ENCODE measurements around the gene PLXDC2.
"Not testable (repeated sequence)": the region's sequence is repeated elsewhere in the genome, so short reads cannot be mapped to it uniquely, and the experiment has no call there.

The PLXDC2 gene

GRCh38 chr10:20034732-20035131 lies 218.5 kb downstream of the PLXDC2 start:
- FAIRE-seq (no peak), DNase-seq (ENCODE audit: insufficient read length, low spot score) (no peak)
- TF ChIP-seq, protein P1, sequence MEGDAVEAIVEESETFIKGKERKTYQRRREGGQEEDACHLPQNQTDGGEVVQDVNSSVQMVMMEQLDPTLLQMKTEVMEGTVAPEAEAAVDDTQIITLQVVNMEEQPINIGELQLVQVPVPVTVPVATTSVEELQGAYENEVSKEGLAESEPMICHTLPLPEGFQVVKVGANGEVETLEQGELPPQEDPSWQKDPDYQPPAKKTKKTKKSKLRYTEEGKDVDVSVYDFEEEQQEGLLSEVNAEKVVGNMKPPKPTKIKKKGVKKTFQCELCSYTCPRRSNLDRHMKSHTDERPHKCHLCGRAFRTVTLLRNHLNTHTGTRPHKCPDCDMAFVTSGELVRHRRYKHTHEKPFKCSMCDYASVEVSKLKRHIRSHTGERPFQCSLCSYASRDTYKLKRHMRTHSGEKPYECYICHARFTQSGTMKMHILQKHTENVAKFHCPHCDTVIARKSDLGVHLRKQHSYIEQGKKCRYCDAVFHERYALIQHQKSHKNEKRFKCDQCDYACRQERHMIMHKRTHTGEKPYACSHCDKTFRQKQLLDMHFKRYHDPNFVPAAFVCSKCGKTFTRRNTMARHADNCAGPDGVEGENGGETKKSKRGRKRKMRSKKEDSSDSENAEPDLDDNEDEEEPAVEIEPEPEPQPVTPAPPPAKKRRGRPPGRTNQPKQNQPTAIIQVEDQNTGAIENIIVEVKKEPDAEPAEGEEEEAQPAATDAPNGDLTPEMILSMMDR (IDR thresholded peaks at IDR 0.05; ENCODE audit: insufficient read depth, missing control alignments): no peak

DNA sequence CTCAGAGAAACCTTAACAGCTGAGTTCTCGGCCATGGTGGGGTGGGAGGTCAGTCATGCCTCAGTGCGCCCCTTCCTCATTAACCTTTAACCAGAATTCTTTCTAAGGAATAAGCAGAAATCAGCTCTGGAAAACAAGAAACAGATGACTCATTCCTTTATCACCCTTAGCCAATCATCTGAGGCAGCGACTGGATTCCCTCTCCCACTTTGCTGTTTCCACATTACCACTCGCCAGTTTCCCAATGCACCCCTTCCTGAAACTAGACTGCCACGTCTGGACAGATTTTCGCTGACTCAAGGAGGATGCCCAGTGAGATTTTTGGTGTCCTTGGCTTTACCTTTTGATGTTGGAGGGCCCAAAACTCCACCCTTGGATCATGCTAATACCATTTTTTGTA lies 223.8 kb downstream of the PLXDC2 start:
- no peak for FAIRE-seq
- no peak for DNase-seq (ENCODE audit: insufficient read length, low spot score)
- TF ChIP-seq, protein P1 (IDR thresholded peaks at IDR 0.05; ENCODE audit: insufficient read depth, missing control alignments): no peak

DNA sequence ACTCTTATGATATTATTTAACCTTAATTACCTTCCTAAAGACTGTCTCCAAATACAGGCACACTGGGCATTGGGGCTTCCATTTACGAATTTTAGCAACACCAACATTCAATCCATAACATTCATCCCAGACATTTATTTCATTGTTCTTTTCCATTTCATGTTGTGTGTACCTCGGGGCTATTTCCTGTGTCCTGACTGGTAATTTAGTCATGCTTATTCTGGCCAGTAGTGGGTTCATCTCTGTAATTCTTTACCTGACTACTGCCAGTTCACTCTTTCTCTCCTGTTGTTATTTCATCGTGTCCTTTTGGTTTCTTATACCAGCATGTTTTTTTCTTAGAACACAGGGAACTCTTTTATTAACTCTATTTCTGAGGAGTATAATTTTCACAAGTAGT lies 225.7 kb downstream of the PLXDC2 start:
- TF ChIP-seq, protein P1 (IDR thresholded peaks at IDR 0.05; ENCODE audit: insufficient read depth, missing control alignments): no peak
- no peak for FAIRE-seq

GRCh38 chr10:20045100-20045499 lies 228.9 kb downstream of the PLXDC2 start:
- DNase-seq (ENCODE audit: insufficient read length, low spot score); FAIRE-seq: not testable (repeated sequence)

More for the DNA sequence above, 225.7 kb downstream of the PLXDC2 start:
- no peak for DNase-seq (ENCODE audit: insufficient read length, low spot score)

- TF ChIP-seq, protein P1 (IDR thresholded peaks at IDR 0.05; ENCODE audit: insufficient read depth, missing control alignments): no peak
- DNase-seq (ENCODE audit: insufficient read length, low spot score) (no peak), FAIRE-seq (no peak)
Measured at GRCh38 chr10:20048161-20048560, 231.9 kb downstream of the PLXDC2 start.

DNA sequence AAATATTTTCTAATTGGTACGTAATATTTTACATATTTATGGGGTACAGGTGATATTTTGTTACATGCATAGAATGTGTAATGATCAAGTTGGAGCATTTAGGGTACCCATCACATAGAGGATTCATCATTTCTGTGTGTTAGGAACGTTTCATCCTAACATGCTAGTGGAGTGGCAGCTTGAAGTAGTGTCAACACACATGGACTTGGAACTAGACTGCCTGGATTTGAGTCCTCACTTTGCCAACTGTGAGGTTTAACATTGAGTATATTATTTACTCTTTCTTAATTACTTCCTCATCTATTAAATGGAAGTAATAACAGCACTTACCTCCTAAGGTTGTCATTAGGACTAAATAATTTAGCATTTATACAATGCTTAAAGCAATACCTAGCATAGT lies 241.9 kb downstream of the PLXDC2 start:
- DNase-seq (ENCODE audit: insufficient read length, low spot score) (no peak), FAIRE-seq (no peak)
- TF ChIP-seq, protein P1 (IDR thresholded peaks at IDR 0.05; ENCODE audit: insufficient read depth, missing control alignments): no peak

DNA sequence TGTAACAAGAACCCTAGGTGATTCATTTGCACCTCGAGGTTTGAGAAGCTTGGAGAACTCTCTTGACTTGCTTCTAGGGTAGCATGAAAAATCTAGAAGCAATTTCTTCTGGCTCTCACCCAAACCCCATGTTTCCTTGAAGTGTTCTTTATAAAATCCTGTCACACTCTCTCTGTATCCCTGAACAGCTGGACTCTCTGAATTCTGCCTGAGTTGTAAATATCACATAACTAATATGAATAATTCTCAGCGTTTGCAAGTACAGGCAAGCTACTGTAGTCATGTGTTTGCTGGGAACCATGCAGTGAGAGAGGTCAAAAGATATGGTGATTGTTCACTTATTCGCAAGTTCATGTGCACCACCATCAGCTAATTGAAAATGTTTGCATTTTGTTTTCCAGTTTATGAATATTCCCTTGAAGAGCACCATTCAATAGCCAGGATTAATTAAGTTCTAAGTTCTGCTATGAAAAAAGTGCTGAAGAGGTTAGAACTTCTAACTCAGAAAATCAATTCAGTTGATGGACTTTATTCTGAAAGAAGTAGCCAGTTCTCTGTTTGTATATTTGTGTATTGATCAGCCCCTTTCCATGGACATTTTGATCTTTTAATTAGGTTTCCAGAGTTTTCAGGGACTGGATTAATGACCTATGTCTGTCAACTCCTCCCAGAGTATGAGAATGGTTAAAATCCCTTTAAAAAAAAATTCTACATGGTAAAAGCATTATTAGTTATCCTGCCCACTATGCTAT lies 243.0 kb downstream of the PLXDC2 start:
- DNase-seq (ENCODE audit: insufficient read length, low spot score) (no peak), FAIRE-seq (no peak)
- TF ChIP-seq, protein P1 (IDR thresholded peaks at IDR 0.05; ENCODE audit: insufficient read depth, missing control alignments): no peak

Measured in D721Med (cell line).